Mononuclear cell (primary cell): Measurements from ENCODE around the gene DDX19B. TPM values are rescaled to one million over a fixed set of nuclear protein-coding genes. Genes with fewer than 3 reads are reported as not detected.
"Not testable (repeated sequence)": the region's sequence is repeated elsewhere in the genome, so short reads cannot be mapped to it uniquely, and the experiment has no call there.

Source experiments
- H3K27me3 ChIP-seq: 2 replicates; pipeline ENCODE4 v1.6.0; 2011; ENCODE audit warnings: low read length, control low read depth; ENCODE audit not compliant: insufficient read depth
- H3K4me1 ChIP-seq: 2 replicates; pipeline ENCODE4 v1.5.1; 2011; ENCODE audit warnings: mild to moderate bottlenecking, low read length, control low read depth; ENCODE audit not compliant: insufficient read depth
- H3K4me3 ChIP-seq: 2 replicates; pipeline ENCODE4 v1.5.1; 2011; ENCODE audit warnings: mild to moderate bottlenecking, low read length, moderate library complexity
- H3K9me3 ChIP-seq: 2 replicates; pipeline ENCODE4 v1.5.1; 2011; ENCODE audit warnings: low read depth, mild to moderate bottlenecking, control low read depth, low read length
- total RNA-seq: library from RNA; depleted of rRNA; stranded (reverse); fragments of >200 nt; gene quantifications from one replicate; pipeline ENCODE4 v1.2.3, GENCODE V29; 2012

The DDX19B gene
- total RNA-seq, 1 donor: 37.4 TPM

DNA sequence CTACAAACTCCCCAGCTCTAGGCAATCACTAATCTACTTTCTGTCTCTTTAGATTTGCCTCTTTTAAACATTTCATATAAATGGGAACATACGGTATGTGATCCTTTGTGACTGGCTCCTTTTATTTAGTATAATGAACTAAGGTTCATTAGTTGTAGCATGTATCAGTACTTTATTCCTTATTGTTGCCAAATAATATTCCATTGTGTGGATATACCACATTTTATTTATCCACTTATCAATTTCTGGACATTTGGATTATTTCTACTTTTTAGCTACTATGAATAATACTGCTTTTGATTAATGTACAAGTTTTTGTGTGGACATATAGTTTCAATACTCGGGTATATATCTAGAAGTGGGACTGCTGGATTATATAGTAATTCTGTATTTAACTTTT, 7.9 kb downstream of the DDX19B start:
- Histone ChIP-seq H3K4me3 (no peak overlapping the region), H3K9me3 (no peaks in the 10 kb centered on the region), H3K27me3 (no peaks in the 10 kb centered on the region), H3K4me1 (peaks cover 21% of the 10 kb centered on the region)

DNA sequence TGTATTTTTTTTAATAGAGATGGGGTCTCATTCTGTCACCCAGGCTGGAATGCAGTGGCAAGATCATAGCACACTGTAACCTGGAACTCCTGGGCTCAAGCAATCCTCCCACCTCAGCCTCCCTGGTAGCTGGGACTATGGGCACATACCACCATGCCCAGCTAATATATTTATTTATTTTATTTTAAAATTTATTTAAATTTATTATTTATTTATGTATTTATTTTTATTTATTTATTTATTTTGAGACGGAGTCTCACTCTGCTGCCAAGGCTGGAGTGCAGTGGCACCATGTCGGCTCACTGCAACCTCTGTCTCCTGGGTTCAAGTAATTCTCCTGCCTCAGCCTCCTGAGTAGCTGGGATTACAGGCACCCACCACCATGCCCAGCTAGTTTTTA, 8.7 kb downstream of the DDX19B start:
- not testable (repeated sequence) for H3K27me3 ChIP-seq, H3K9me3 ChIP-seq, H3K4me3 ChIP-seq
- peaks cover 21% of the 10 kb centered on the region for H3K4me1 ChIP-seq

DNA sequence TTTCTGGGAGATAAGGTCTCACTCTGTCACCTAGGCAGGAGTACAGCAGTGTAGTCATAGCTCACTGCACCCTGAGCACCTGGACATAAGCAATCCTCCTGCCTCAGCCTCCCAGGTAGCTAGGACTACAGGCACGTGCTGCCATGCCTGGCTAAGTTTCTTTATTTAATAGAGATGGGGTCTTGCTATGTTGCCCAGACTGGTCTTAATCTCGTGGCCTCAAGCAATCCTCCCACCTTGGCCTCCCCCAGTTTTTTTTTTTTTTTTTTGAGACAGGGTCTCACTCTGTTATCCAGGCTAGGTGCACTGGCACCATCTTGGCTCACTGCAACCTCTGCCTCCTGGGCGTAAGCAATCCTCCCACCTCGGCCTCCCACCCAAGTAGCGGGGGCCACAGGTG, 21.1 kb downstream of the DDX19B start:
- Histone ChIP-seq H3K4me1 (no peaks in the 10 kb centered on the region), H3K27me3 (no peaks in the 10 kb centered on the region), H3K9me3 (no peaks in the 10 kb centered on the region), H3K4me3 (no peak overlapping the region)

DNA sequence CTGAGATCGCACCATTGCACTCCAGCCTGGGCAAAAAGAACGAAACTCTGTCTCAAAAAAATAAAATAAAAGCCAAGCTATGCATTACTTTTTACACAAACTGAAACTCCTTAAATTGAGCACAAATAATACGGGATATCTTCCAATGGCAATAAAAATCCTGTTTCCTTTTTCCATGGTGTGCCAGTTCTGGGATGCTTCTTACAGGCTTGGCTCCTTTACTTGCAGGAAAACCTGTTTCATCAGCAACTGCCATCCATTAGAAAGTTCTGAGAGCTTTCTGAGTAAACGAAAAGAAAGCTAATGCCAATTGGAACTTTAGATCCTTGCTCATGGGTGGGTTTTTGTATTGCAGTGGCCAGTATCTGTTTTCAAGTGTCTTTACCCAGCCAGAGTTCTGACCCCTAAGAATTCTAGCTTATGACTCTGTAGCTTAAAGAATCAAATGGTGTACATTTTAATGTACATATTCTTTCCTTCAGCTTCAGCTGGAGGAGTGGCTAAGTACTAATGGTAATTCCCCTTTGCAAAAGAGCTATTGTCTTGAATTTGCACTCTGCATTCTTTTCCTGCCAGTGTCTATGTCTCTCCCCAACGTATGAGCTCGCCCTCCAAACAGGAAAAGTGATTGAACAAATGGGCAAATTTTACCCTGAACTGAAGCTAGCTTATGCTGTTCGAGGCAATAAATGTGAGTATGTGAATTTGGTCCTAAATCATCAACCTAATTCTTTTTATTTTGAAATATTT, 26.2 kb downstream of the DDX19B start:
- Histone ChIP-seq H3K4me3 (no peak overlapping the region), H3K4me1 (no peaks in the 10 kb centered on the region), H3K27me3 (no peaks in the 10 kb centered on the region), H3K9me3 (no peaks in the 10 kb centered on the region)

DNA sequence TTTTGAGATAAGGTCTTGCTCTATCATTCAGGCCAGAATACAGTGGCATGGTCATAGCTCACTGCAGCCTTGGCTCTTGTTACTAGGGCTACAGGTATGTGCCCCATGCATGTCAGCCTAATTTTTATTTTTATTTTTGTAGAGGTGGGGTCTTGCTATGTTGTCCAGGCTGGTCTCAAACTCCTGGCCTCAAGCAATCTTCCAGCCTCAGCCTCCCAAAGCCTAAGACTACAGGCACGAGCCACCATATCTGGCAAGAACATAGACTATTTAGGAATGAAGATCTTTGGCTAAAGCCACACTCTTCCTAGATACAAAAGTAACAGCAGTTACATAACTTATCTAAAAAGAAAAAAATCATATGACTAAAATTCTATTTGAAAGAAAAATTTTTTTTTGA, 32.1 kb downstream of the DDX19B start:
- no peaks in the 10 kb centered on the region for H3K9me3 ChIP-seq
- H3K4me3 ChIP-seq: no peak overlapping the region

DNA sequence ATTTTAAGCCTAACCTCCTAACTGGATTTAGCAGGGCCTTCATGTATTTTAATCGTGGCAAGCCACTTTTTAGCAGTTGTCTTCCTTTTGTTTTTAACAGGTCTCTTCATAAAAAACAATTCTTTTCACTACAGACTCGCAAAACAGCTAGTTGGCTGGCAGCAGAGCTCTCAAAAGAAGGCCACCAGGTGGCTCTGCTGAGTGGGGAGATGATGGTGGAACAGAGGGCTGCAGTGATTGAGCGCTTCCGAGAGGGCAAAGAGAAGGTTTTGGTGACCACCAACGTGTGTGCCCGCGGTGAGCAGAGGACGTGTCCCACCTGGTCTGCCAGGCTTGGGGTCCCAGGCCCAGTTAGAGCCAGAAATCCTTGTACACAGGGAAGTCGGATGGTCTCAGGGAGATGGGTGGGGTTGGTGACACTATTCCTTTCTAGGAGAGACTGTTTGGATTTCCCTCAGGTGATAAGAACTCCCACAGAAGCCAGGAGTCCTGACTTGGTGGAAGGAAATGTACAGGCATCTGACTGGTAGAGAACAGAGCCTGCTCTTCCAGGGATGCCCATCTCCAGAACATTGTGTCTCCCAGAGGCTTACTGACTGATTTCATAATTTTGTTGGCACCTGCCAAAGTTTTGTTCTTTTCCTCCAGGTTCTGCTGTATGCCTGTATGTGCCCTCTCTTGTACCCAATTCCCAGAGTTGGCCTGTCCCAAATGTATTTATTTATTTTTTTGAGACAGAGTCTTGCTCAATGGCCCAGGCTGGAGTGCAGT, 32.8 kb downstream of the DDX19B start:
- H3K4me1 ChIP-seq: no peaks in the 10 kb centered on the region
- H3K4me3 ChIP-seq: no peak overlapping the region
- no peaks in the 10 kb centered on the region for H3K9me3 ChIP-seq
- no peaks in the 10 kb centered on the region for H3K27me3 ChIP-seq

More for the DNA sequence above, 32.1 kb downstream of the DDX19B start:
- Histone ChIP-seq H3K4me1 (no peaks in the 10 kb centered on the region), H3K27me3 (no peaks in the 10 kb centered on the region)

DNA sequence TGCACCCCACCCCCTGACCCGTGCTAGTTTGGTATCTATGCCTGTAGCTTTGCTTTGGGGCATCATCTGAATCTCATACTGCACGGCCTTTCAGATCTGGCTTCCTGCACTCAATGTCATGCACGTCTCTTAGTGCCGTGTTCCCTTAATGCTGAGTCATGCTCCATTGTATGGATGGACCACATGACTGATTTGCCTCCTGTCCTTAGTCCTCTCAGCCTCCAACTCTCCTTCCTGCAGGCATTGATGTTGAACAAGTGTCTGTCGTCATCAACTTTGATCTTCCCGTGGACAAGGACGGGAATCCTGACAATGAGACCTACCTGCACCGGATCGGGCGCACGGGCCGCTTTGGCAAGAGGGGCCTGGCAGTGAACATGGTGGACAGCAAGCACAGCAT, 33.7 kb downstream of the DDX19B start:
- not testable (repeated sequence) for H3K27me3 ChIP-seq, H3K4me3 ChIP-seq, H3K4me1 ChIP-seq, H3K9me3 ChIP-seq

DNA sequence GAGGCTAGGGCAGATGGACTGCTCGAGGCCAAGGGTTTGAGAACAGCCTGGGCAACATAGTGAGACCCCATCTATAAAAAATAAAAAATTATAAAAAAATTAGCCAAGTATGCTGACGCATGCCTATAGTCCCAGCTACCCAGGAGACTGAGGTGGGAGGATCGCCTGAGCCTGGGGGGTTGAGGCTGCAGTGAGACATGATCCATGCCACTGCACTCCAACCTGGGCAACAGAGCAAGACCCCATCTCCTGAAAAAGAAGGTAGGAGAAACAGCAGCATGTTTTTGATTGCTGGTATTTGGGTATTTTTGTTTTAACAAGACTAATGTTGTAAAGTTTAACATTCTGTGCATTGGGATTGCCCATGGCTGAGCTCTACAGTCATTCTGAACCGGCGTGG, 38.8 kb downstream of the DDX19B start:
- Histone ChIP-seq H3K4me1 (no peaks in the 10 kb centered on the region), H3K9me3 (no peaks in the 10 kb centered on the region), H3K27me3 (no peaks in the 10 kb centered on the region), H3K4me3 (no peak overlapping the region)

DNA sequence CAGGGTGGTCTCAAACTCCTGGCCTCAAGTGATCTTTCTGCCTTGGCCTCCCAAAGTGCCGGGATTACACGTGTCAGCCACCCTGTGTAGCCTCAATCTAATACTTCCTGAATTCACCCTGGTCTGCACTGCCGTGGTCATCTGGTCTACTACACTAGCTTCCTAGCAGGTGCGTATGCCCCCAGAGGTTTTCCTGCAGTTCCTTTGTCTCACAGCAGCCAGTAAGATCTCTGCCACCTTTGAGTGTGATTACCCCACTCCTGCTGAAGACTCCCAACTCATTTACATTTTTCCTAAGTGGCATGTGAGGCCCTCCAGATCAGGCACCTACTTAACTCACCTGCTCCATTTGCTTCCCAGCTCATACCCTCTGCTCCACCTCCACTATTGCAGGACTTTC, 42.6 kb downstream of the DDX19B start:
- H3K4me3 ChIP-seq: no peak overlapping the region
- H3K27me3 ChIP-seq: no peaks in the 10 kb centered on the region
- no peaks in the 10 kb centered on the region for H3K9me3 ChIP-seq
- peaks cover 7% of the 10 kb centered on the region for H3K4me1 ChIP-seq

DNA sequence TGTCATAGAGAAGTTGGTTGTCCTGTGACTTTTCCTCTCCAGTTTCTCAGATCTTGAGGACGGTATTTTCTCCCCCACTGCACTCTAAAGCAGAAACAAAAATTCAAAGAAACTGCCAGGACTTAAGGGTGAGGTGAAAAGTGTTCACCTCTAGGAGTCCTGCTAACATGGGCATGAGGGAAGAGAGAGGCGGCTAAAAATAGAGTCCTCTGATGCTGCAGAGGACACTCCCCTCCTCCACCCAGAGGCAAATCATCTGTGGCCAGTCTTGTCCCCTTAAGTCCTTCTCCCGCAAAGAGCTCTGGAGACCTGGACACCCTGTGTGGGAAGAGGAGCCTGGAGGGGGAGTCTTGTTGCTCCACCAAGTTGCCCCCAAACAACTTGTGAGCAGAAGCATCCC, 43.0 kb downstream of the DDX19B start:
- no peak overlapping the region for H3K4me3 ChIP-seq
- H3K27me3 ChIP-seq: no peaks in the 10 kb centered on the region
- no peaks in the 10 kb centered on the region for H3K9me3 ChIP-seq
- peaks cover 7% of the 10 kb centered on the region for H3K4me1 ChIP-seq

DNA sequence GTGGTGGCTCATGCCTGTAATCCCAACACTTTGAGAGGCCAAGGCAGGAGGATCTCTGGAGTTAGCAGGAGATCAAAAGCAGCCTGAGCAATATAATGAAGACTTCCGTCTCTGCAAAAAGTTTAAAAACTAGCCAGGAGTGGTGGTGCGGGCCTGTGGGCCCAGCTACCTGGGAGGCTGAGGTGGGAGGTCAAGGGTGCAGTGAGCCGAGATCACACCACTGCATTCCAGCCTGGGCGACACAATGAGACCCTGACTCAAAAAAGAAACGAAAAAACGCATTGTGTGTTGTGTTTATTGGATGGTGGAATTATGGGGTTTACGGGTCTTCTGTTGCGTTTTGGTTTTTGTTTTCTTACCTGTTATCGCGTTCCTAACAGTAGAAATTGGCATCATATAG, 46.9 kb downstream of the DDX19B start:
- peaks cover 24% of the 10 kb centered on the region for H3K4me1 ChIP-seq
- H3K9me3 ChIP-seq: no peaks in the 10 kb centered on the region
- no peaks in the 10 kb centered on the region for H3K27me3 ChIP-seq
- H3K4me3 ChIP-seq: peak overlapping the region; percentile 96

DNA sequence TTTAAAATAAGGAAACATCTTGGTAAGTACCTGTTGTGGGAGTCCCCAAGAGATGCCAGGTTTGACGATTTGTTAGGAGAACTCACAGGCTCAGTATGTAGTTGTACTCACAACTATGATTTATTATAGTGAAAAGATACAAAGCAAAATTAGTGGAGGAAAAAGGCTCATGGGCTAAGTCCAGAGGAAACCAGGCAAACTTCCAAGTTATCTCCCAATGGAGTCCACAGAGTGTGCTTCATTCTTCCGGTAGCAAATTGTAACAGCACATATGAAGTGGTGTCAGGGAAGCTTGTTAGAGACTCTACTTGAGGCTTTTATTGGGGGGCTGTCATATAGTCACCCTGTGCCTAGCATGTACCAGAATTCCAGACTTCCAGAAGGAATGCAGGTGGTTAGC, 50.0 kb downstream of the DDX19B start:
- Histone ChIP-seq H3K4me3 (no peak overlapping the region), H3K27me3 (no peaks in the 10 kb centered on the region), H3K4me1 (peaks cover 24% of the 10 kb centered on the region), H3K9me3 (no peaks in the 10 kb centered on the region)

DNA sequence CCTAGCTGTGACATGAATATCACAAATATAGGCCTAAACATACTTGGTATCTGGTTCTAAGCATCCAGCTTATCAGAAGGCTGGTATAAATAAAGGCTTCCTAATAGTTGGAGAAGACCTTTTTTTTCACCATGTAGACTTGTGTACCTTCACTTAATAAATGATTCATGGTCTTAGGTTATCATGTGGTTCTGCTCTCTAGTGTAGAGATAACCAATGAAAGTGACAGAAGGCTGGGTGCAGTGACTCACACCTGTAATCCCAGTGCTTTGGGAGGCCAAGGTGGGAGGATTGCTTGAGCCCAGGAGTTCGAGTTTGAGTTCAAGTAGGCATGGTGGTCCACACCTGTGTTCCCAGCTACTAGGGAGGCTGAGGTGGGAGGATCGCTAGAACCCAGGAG, 50.8 kb downstream of the DDX19B start:
- Histone ChIP-seq H3K4me3 (no peak overlapping the region), H3K9me3 (no peaks in the 10 kb centered on the region), H3K27me3 (no peaks in the 10 kb centered on the region)

DNA sequence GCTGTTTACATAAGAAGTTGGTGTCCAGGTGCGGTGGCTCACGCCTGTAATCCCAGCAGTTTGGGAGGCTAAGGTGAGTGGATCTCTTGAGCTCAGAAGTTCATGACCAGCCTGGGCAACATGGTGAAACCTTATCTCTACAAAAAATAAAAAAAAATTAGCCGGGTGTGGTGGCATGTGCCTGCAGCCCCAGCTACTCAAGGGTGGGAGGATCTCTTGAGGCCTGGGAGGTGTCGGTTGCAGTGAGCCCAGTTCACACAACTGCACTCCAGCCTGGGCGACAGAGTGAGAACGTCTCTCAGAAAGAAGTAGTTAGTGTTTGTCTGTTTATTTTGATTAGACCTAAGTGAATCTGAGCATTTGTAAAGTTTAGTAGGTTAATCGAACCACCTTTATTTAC, 60.6 kb downstream of the DDX19B start:
- Histone ChIP-seq H3K9me3 (no peaks in the 10 kb centered on the region), H3K27me3 (no peaks in the 10 kb centered on the region), H3K4me1 (no peaks in the 10 kb centered on the region), H3K4me3 (no peak overlapping the region)

More for the DNA sequence above, 50.8 kb downstream of the DDX19B start:
- H3K4me1 ChIP-seq: peaks cover 24% of the 10 kb centered on the region

DNA sequence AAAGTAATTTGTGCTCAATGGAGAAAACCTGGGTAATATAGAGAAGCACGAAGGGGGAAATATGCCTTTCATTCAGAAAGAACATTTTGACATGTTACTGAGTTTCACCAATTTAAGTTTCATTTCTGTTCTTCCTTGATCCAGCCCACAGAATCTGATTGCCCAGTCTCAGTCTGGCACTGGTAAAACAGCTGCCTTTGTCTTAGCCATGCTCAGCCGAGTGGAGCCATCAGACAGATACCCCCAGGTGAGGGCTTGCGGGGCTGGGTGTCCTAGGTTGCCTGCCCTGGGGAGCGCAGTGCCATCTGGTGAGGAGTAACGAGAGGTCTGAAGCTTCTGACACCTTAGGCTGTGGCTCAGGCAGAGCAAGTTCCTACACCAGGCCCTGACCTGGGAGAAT, 65.4 kb downstream of the DDX19B start:
- no peaks in the 10 kb centered on the region for H3K27me3 ChIP-seq
- H3K4me1 ChIP-seq: no peaks in the 10 kb centered on the region
- no peaks in the 10 kb centered on the region for H3K9me3 ChIP-seq
- no peak overlapping the region for H3K4me3 ChIP-seq

DNA sequence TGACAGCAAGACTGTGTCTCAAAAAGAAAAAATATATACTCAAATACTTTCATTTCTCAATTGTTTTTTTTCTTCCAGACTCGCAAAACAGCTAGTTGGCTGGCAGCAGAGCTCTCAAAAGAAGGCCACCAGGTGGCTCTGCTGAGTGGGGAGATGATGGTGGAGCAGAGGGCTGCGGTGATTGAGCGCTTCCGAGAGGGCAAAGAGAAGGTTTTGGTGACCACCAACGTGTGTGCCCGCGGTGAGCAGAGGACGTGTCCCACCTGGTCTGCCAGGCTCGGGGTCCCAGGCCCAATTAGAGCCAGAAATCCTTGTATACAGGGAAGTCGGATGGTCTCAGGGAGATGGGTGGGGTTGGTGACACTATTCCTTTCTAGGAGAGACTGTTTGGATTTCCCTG, 71.2 kb downstream of the DDX19B start:
- H3K4me3 ChIP-seq, H3K27me3 ChIP-seq, H3K9me3 ChIP-seq, H3K4me1 ChIP-seq: not testable (repeated sequence)
